NCI-H226 (cell line): ENCODE measurements around the gene MTCL1.
A peak's percentile ranks its signal among the peaks of the same experiment; 100 is the strongest.

Source experiments
- DNase-seq: peaks from one replicate; pipeline ENCODE4 v3.0.0-alpha.2; 2015

MTCL1 gene

DNA sequence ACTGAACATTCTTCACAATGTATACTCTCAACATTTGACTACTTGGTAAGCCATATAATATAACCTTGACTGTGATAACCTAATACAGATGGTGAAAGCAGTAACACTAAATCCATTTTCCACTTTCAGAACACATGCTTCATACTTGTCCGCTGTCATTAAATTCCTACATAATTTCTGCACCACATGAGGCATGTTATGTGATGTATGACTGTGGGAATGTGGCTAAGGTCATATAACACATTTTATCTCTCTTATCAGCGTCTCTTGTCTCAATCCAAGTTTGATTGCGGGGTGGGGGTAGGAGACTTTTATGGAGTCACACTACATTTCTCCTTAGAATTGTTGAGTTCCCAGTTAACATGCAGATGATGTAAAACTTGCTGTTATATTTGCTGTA is 110.9 kb downstream of the MTCL1 start:
- peak; percentile 61 for DNase-seq

- peak; percentile 81 for DNase-seq
These were observed 111.5 kb downstream of the MTCL1 start for GRCh38 chr18:8816816-8817215.

DNA sequence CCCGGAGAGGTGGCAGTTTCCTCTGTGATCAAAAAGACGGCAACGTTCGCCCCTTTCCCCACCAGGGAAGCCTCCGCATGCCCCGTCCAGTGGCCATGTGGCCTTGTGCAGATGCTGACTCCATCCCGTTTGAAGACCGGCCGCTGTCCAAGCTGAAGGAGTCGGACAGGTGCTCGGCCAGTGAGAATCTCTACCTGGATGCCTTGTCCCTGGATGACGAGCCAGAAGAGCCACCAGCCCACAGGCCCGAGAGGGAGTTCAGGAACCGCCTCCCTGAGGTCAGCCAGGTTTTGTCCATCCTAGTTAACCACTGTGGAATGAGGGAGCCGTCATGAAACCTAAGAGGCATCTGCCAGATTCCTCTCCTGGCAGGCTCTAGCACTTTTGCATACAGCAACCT is 113.6 kb downstream of the MTCL1 start:
- DNase-seq = no peak

GRCh38 chr18:8820396-8821082 is 115.2 kb downstream of the MTCL1 start:
- no peak for DNase-seq

- DNase-seq = no peak
These were observed 115.7 kb downstream of the MTCL1 start for GRCh38 chr18:8821083-8821465.

GRCh38 chr18:8821531-8821930 is 116.2 kb downstream of the MTCL1 start:
- no peak for DNase-seq

GRCh38 chr18:8822643-8823042 is 117.3 kb downstream of the MTCL1 start:
- no peak for DNase-seq

DNA sequence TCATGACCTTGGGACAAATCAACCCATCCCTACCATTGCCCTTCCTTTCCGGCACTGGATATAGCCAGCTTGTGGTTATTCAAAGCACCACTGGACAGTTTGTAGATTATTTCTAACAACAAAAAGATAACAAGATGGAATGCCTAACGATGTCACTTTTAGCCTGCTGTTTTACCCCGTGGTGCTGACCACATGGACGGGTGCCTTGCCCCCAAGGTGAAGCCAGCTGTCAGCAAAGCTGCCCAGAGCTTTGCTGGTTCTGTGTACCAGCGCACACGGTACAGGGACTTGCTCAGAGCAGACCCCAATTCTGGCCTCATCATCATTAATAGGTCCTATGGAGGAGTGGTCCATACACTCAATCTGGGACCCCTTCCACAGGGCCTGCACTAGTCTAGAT is 118.2 kb downstream of the MTCL1 start:
- no peak for DNase-seq

DNA sequence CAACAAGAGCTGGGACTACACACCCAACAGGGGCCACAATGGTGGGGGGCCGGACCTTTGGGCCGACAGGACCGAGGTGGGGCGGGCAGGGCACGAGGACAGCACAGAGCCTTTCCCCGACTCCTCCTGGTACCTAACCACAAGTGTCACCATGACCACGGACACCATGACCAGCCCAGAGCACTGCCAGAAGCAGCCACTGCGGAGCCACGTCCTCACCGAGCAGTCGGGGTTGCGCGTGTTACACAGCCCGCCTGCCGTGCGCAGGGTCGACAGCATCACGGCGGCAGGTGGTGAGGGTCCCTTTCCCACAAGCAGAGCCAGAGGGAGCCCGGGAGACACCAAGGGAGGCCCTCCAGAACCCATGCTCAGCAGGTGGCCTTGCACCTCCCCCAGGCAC is 119.5 kb downstream of the MTCL1 start:
- DNase-seq = no peak

DNA sequence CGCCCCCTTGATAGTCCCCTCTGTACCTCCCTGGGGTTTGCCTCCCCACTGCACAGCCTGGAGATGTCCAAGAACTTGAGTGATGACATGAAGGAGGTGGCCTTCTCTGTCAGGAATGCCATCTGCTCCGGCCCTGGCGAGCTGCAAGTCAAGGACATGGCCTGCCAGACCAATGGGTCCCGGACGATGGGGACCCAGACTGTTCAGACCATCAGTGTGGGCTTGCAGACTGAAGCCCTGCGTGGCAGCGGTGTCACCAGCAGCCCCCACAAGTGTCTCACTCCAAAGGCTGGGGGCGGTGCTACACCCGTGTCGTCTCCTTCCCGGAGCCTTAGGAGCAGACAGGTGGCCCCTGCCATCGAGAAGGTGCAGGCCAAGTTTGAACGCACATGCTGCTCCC is 119.9 kb downstream of the MTCL1 start:
- no peak for DNase-seq

DNA sequence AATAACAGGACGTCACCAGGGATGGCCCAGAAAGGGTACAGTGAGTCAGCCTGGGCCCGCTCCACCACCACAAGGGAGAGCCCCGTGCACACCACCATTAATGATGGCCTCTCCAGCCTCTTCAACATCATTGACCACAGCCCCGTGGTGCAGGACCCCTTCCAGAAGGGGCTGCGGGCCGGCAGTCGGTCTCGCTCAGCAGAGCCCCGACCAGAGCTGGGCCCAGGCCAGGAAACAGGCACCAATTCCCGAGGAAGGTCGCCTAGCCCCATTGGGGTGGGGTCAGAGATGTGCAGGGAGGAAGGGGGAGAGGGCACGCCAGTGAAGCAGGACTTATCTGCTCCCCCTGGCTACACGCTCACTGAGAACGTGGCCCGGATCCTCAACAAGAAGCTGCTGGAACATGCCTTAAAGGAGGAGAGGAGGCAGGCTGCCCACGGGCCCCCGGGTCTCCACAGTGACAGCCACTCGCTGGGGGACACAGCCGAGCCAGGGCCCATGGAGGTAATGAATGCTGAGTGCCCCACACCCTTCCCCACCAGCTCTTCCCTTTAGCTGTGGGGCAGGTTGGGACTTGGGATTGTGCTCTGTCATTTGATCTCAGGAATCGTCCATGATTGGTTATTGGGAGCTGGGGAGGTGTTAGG is 120.5 kb downstream of the MTCL1 start:
- no peak for DNase-seq

DNA sequence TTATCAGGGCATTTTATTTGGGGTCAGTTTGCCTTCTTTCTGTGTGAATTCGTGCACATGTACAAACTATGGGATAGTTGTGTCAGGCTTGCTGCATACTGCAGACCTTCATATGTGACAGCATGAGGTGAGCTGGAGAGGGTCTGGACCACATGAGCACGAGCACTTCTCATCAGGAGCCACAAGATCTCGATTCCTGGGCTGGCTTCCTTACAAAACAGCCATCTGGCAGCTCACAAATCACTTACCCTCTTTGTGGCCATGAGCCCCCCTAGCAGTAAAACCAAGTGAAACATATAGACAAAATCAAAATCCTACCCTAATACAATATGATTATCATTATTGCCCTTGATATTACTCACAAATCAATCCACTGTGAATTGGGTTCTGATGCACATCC is 121.2 kb downstream of the MTCL1 start:
- no peak for DNase-seq

- no peak for DNase-seq
These were observed 121.6 kb downstream of the MTCL1 start for GRCh38 chr18:8826971-8827370.

DNA sequence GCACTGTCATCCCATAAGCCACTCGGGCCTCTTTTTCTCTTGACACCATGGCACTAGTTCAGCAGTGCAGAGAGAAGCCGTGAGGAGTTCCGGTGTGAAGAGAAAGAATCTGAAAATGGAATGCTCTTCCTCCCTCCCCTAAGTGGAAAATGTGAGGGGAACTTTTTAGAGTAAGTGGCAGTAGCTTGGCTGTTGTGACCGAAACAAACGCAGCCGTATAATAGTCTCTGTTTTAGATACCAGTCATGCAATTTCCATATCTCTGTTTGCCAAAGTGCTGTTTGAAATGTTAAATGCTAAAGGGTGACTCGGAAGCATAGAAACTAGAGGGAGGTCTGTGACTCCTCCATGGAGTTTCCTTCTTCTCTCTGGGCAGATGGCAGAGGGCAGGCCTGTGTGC is 122.9 kb downstream of the MTCL1 start:
- DNase-seq = no peak

DNA sequence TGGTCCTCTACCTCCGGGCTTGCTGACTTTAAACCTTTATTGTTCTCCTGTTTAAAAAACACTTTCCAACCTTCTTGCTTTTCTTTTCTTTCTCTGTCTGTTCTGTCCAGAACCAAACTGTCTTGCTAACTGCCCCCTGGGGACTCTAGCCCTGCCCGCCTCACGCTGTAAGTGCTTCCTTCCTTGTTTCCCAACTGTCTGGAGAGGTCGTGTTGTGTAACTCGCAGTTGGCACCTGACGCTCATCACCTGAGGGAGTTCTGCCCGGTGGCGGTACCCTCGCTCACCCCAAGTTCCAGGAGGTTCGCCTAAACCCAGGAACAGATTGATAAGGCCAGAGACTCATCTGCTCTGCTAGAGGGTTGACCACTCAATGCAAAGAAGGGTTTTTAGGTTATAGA is 123.4 kb downstream of the MTCL1 start:
- DNase-seq = no peak

GRCh38 chr18:8830067-8831060 is 125.0 kb downstream of the MTCL1 start:
- no peak for DNase-seq

DNA sequence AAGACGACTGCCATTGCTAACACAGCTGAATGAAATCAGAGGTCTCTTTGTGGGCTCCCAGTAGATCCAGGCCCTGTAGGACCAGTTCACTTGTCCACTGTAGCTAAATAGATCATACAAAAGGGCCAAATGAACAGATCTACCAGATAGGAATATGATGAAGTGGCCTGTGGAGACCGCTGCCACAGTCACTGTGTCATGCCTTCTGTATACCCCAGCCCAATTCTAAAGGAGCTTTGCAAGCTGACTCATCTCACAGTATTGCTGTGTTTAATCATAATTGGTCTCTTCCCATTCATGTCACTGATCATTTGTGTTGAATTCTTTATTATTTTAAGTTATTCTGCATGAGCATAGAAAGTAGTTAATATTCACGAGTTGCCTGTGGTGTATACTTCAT is 125.8 kb downstream of the MTCL1 start:
- no peak for DNase-seq

GRCh38 chr18:8831531-8831930 is 126.2 kb downstream of the MTCL1 start:
- DNase-seq = no peak

- DNase-seq = no peak
These were observed 128.1 kb downstream of the MTCL1 start for GRCh38 chr18:8833480-8833879.

- no peak for DNase-seq
These were observed 129.5 kb downstream of the MTCL1 start for GRCh38 chr18:8834881-8835280.

DNA sequence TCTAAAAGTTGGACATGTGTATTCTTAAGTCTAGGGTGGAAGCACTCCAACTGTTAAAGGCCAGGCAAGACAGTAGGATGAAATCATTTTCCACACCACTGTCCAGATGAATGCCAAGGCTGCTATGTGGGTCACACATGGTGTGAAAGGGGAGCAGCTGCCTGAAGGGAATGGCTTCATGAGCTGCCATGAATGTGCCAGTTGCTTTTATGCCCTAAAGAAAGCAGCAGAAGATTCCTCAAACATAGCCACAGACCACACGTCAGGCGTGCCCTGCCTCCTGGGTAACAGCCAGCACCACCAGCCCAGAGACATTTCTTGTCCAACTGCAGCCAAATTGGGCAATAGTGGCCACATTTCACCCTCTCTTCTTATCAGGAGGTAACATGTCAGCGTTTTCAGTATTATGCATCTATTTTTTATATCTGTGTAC is 130.2 kb downstream of the MTCL1 start:
- DNase-seq = peak; percentile 89

- peak; percentile 33 for DNase-seq
These were observed 133.9 kb downstream of the MTCL1 start for GRCh38 chr18:8839281-8839680.

GRCh38 chr18:8841781-8842485 is 136.6 kb downstream of the MTCL1 start:
- DNase-seq = peak; percentile 72
